Measurements from ENCODE around the gene TRAPPC2L.

- TF ChIP-seq EZH2 (IDR thresholded peaks at IDR 0.05; ENCODE audit: insufficient read depth, low read length) = no peak
- TF ChIP-seq, protein P1, sequence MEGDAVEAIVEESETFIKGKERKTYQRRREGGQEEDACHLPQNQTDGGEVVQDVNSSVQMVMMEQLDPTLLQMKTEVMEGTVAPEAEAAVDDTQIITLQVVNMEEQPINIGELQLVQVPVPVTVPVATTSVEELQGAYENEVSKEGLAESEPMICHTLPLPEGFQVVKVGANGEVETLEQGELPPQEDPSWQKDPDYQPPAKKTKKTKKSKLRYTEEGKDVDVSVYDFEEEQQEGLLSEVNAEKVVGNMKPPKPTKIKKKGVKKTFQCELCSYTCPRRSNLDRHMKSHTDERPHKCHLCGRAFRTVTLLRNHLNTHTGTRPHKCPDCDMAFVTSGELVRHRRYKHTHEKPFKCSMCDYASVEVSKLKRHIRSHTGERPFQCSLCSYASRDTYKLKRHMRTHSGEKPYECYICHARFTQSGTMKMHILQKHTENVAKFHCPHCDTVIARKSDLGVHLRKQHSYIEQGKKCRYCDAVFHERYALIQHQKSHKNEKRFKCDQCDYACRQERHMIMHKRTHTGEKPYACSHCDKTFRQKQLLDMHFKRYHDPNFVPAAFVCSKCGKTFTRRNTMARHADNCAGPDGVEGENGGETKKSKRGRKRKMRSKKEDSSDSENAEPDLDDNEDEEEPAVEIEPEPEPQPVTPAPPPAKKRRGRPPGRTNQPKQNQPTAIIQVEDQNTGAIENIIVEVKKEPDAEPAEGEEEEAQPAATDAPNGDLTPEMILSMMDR (IDR thresholded peaks at IDR 0.05; ENCODE audit: insufficient read depth, low read depth, low read length) = no peak
Measured at GRCh38 chr16:88839026-88839529, 17.8 kb upstream of the TRAPPC2L start.
